ENCODE measurements around the gene RIMBP3C.
"Not testable (repeated sequence)": the region's sequence is repeated elsewhere in the genome, so short reads cannot be mapped to it uniquely, and the experiment has no call there.

The RIMBP3C gene

GRCh38 chr22:21551361-21551760, at the start of gene RIMBP3C:
TSS of gene RIMBP3C (minus strand) at chr22:21551461. CDS start at chr22:21550976, 485 bp downstream.
- not testable (repeated sequence) for DNase-seq

- DNase-seq, result no peak
Measured at GRCh38 chr22:21599053-21599893, 48.0 kb upstream of the RIMBP3C start.

- DNase-seq, result no peak
Measured at GRCh38 chr22:21598302-21598701, 47.0 kb upstream of the RIMBP3C start.

GRCh38 chr22:21596356-21597135, 45.3 kb upstream of the RIMBP3C start:
- not testable (repeated sequence) for DNase-seq

- DNase-seq, result no peak
Measured at GRCh38 chr22:21594865-21595452, 43.7 kb upstream of the RIMBP3C start.

- DNase-seq, result peak in 1 of 2 experiments; percentile 19
Measured at GRCh38 chr22:21593406-21594232, 42.4 kb upstream of the RIMBP3C start.

- DNase-seq, result no peak
Measured at GRCh38 chr22:21592422-21592821, 41.2 kb upstream of the RIMBP3C start.

- no peak for DNase-seq
Measured at GRCh38 chr22:21591695-21592094, 40.4 kb upstream of the RIMBP3C start.

- DNase-seq, result no peak
Measured at GRCh38 chr22:21590809-21591641, 39.8 kb upstream of the RIMBP3C start.

GRCh38 chr22:21589396-21589795, 38.1 kb upstream of the RIMBP3C start:
- DNase-seq, result no peak

GRCh38 chr22:21587803-21588611, 36.7 kb upstream of the RIMBP3C start:
- DNase-seq, result no peak

- DNase-seq, result no peak
Measured at GRCh38 chr22:21585389-21585788, 34.1 kb upstream of the RIMBP3C start.

- no peak for DNase-seq
Measured at GRCh38 chr22:21582801-21583740, 31.8 kb upstream of the RIMBP3C start.

- not testable (repeated sequence) for DNase-seq
Measured at GRCh38 chr22:21581009-21581713, 29.9 kb upstream of the RIMBP3C start.

GRCh38 chr22:21580623-21581007, 29.4 kb upstream of the RIMBP3C start:
- not testable (repeated sequence) for DNase-seq

GRCh38 chr22:21579474-21579851, 28.2 kb upstream of the RIMBP3C start:
- no peak for DNase-seq

GRCh38 chr22:21573750-21574494, 22.7 kb upstream of the RIMBP3C start:
- no peak for DNase-seq

- no peak for DNase-seq
Measured at GRCh38 chr22:21573293-21573734, 22.1 kb upstream of the RIMBP3C start.
